H9 (cell line): ENCODE data around the gene ANGPTL5. TPM values are rescaled to one million over a fixed set of nuclear protein-coding genes. Genes with fewer than 3 reads are reported as not detected.

Source experiments
- DNase-seq: peaks from one replicate; pipeline ENCODE4 v3.0.0-alpha.2; 2017
- H2AFZ ChIP-seq: one replicate; pipeline ENCODE4 v1.6.1; 2013; ENCODE audit warnings: mild to moderate bottlenecking, low read length, control low read depth, moderate library complexity
- H2AK5ac ChIP-seq: 2 replicates; pipeline ENCODE4 v1.6.1; 2013; ENCODE audit warnings: low read length, control low read depth, mixed read lengths; ENCODE audit not compliant: insufficient read length
- H2BK120ac ChIP-seq: one replicate; pipeline ENCODE4 v1.6.1; 2013; ENCODE audit warnings: low read depth, mild to moderate bottlenecking, low read length, control low read depth, inconsistent platforms; ENCODE audit not compliant: poor library complexity, severe bottlenecking
- H2BK12ac ChIP-seq: 2 replicates; pipeline ENCODE4 v1.6.1; 2013; ENCODE audit warnings: low read length, control low read depth, mixed read lengths, low read depth; ENCODE audit not compliant: insufficient read length
- H2BK15ac ChIP-seq: 2 replicates; pipeline ENCODE4 v1.6.1; 2013; ENCODE audit warnings: low read depth, low read length, control low read depth
- H2BK20ac ChIP-seq: one replicate; pipeline ENCODE4 v1.6.1; 2013; ENCODE audit warnings: low read depth, mild to moderate bottlenecking, low read length, control low read depth, inconsistent platforms; ENCODE audit not compliant: poor library complexity, severe bottlenecking
- H2BK5ac ChIP-seq: 2 replicates; pipeline ENCODE4 v1.6.1; 2013; ENCODE audit warnings: low read length, control low read depth, mixed read lengths; ENCODE audit not compliant: insufficient read length
- H3K14ac ChIP-seq: 2 replicates; pipeline ENCODE4 v1.6.1; 2013; ENCODE audit warnings: low read length, control low read depth; ENCODE audit not compliant: insufficient read depth
- H3K18ac ChIP-seq: 2 replicates; pipeline ENCODE4 v1.6.1; 2013; ENCODE audit warnings: low read depth, mild to moderate bottlenecking, mixed read lengths, low read length, control low read depth; ENCODE audit not compliant: insufficient read length
- H3K23ac ChIP-seq: 2 replicates; pipeline ENCODE4 v1.6.1; 2013; ENCODE audit warnings: low read length, control low read depth, mixed read lengths, low read depth; ENCODE audit not compliant: insufficient read length
- H3K23me2 ChIP-seq: 2 replicates; pipeline ENCODE4 v1.6.1; 2013; ENCODE audit warnings: low read depth, mild to moderate bottlenecking, mixed read lengths, low read length, control low read depth; ENCODE audit not compliant: insufficient read length, poor library complexity, severe bottlenecking
- H3K27ac ChIP-seq: 2 replicates; pipeline ENCODE4 v1.5.1; 2013; ENCODE audit warnings: low read length, control low read depth, mixed read lengths, low read depth; ENCODE audit not compliant: insufficient read length
- H3K27me3 ChIP-seq: 2 replicates; pipeline ENCODE4 v1.6.1; 2013; ENCODE audit warnings: low read length, control low read depth, inconsistent platforms; ENCODE audit not compliant: insufficient read depth
- H3K4ac ChIP-seq: 2 replicates; pipeline ENCODE4 v1.6.1; 2013; ENCODE audit warnings: low read depth, mild to moderate bottlenecking, control low read depth, inconsistent platforms, low read length, moderate library complexity
- H3K4me1 ChIP-seq: 2 replicates; pipeline ENCODE4 v1.6.1; 2013; ENCODE audit warnings: low read length, control low read depth, inconsistent platforms; ENCODE audit not compliant: insufficient read depth
- H3K4me2 ChIP-seq: 2 replicates; pipeline ENCODE4 v1.6.1; 2013; ENCODE audit warnings: low read length, control low read depth, mixed read lengths; ENCODE audit not compliant: insufficient read length, insufficient read depth
- H3K56ac ChIP-seq: 2 replicates; pipeline ENCODE4 v1.6.1; 2013; ENCODE audit warnings: low read depth, mild to moderate bottlenecking, mixed read lengths, low read length, control low read depth; ENCODE audit not compliant: insufficient read length
- H3K79me1 ChIP-seq: 2 replicates; pipeline ENCODE4 v1.6.1; 2013; ENCODE audit warnings: low read depth, mild to moderate bottlenecking, moderate library complexity, low read length, control low read depth, inconsistent platforms; ENCODE audit not compliant: insufficient read depth, poor library complexity, severe bottlenecking
- H3K79me2 ChIP-seq: 2 replicates; pipeline ENCODE4 v1.6.1; 2013; ENCODE audit warnings: low read length, control low read depth, inconsistent platforms; ENCODE audit not compliant: insufficient read depth
- H3K9ac ChIP-seq: 2 replicates; pipeline ENCODE4 v1.6.1; 2013; ENCODE audit warnings: low read length, control low read depth, mixed read lengths; ENCODE audit not compliant: insufficient read length; ENCODE audit errors: extremely low read depth
- H3K9me3 ChIP-seq: one replicate; pipeline ENCODE4 v1.6.1; 2013; ENCODE audit warnings: low read depth, low read length, inconsistent platforms; ENCODE audit not compliant: control insufficient read depth
- H3T11ph ChIP-seq: one replicate; pipeline ENCODE4 v1.6.1; 2013; ENCODE audit warnings: mild to moderate bottlenecking, low read length, control low read depth, inconsistent platforms
- H4K20me1 ChIP-seq: one replicate; pipeline ENCODE4 v1.6.1; 2013; ENCODE audit not compliant: control insufficient read depth, insufficient read length, insufficient read depth
- H4K5ac ChIP-seq: 2 replicates; pipeline ENCODE4 v1.6.1; 2013; ENCODE audit warnings: low read depth, mild to moderate bottlenecking, mixed read lengths, low read length, control low read depth; ENCODE audit not compliant: insufficient read length
- H4K8ac ChIP-seq: replicated peaks from 2 replicates; pipeline ENCODE4 v1.6.1; 2013; ENCODE audit warnings: low read length, control low read depth, mixed read lengths, low read depth; ENCODE audit not compliant: insufficient read length
- H4K91ac ChIP-seq: 2 replicates; pipeline ENCODE4 v1.6.1; 2013; ENCODE audit warnings: low read depth, mild to moderate bottlenecking, moderate library complexity, mixed read lengths, low read length, control low read depth; ENCODE audit not compliant: insufficient read length
- H3K27ac Mint-ChIP-seq, 3 experiments: 2 replicates in 2 of 3; 3 replicates in 1 of 3; pipeline ENCODE4 v1.8.0; 2020 to 2021; ENCODE audit warnings: mixed read lengths in 3 of 3, mild to moderate bottlenecking in 1 of 3, moderate library complexity in 1 of 3
- H3K27me3 Mint-ChIP-seq: 2 replicates; pipeline ENCODE4 v1.8.0; 2021; ENCODE audit warnings: low read depth, mild to moderate bottlenecking, moderate library complexity, mixed read lengths
- H3K36me3 Mint-ChIP-seq, 3 experiments: 2 replicates in 2 of 3; 3 replicates in 1 of 3; pipeline ENCODE4 v1.8.0; 2020 to 2021; ENCODE audit warnings: low read depth in 3 of 3, mixed read lengths in 3 of 3; ENCODE audit not compliant: insufficient read depth in 1 of 3
- H3K4me1 Mint-ChIP-seq, 2 experiments: 2 replicates each; pipeline ENCODE4 v1.8.0; 2020; ENCODE audit warnings: mixed read lengths in 2 of 2
- H3K4me3 Mint-ChIP-seq, 2 experiments: 2 replicates in 1 of 2; 3 replicates in 1 of 2; pipeline ENCODE4 v1.8.0; 2020 to 2021; ENCODE audit warnings: mild to moderate bottlenecking in 2 of 2, mixed read lengths in 2 of 2, moderate library complexity in 1 of 2
- H3K9me3 Mint-ChIP-seq, 2 experiments: 2 replicates in 1 of 2; 3 replicates in 1 of 2; pipeline ENCODE4 v1.8.0; 2020; ENCODE audit warnings: mild to moderate bottlenecking in 2 of 2, mixed read lengths in 2 of 2, moderate library complexity in 1 of 2
- WGBS: extraction: QIAGEN DNeasy Blood & Tissue Kit; methylation state at CpG from one replicate; pipeline ENCODE4 v1.1.7; 2013; ENCODE audit warnings: missing lambda C conversion rate, low lambda C conversion rate, mixed read lengths; ENCODE audit not compliant: insufficient read length; ENCODE audit errors: extremely low coverage; 5-methylcytosine and 5-hydroxymethylcytosine counted together
- total RNA-seq: library from RNA; stranded (reverse); gene quantifications from 2 replicates; pipeline ENCODE4 v1.2.1, GENCODE V29; 2021
- TF ChIP-seq, protein P1 (sequence below): fragments of 200-600 bp; sonication (generic); conservative IDR thresholded peaks from 3 replicates; pipeline ENCODE4 v1.8.0; 2021; ENCODE audit warnings: antibody characterized with exemption, mild to moderate bottlenecking

Gene ANGPTL5
- total RNA-seq, 1 experiment from 2014 or later, result not detected

DNA sequence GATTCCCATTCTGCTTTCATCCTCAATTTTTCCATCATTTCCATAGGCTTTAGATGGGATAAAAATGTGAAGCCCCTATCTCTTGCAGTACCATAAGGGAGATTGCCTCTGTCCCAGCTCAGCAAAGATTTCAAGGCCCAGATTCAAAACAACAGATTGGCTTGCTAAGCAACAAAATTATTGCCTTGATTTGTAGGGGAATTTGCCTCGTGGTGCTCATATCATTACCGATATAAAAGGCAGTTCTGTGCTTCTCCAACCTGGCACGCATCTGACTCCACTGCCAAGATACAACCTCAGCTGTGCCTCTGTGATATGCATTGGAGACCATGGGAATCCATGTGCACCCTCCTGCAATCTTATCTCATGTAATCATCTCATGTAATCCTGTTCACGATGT is 26.6 kb downstream of the ANGPTL5 start:
- Mint-ChIP-seq H3K4me3 (no peak overlapping the region), H3K4me1 (no peaks in the 10 kb centered on the region), H3K27ac (no peak overlapping the region; a peak in 1 of 7 replicates), H3K36me3 (no peaks in the 10 kb centered on the region), H3K27me3 (peaks cover 2% of the 10 kb centered on the region; the same call in 1 of the 2 replicates), H3K9me3 (no peaks in the 10 kb centered on the region; a peak in 1 of 5 replicates)
- Histone ChIP-seq H3K23me2 (no peaks in the 10 kb centered on the region), H4K91ac (no peak overlapping the region), H3K9me3 (no peaks in the 10 kb centered on the region), H3K27me3 (no peaks in the 10 kb centered on the region), H3K23ac (no peak overlapping the region), H4K8ac (no peak overlapping the region), H4K20me1 (no peaks in the 10 kb centered on the region), H3K4ac (no peak overlapping the region), H3K4me2 (no peak overlapping the region), H2BK20ac (no peak overlapping the region), H3K56ac (no peak overlapping the region), H3T11ph (no peak overlapping the region), H3K27ac (no peak overlapping the region), H3K9ac (no peak overlapping the region), H2AK5ac (no peak overlapping the region), H4K5ac (no peak overlapping the region), H2BK15ac (no peak overlapping the region), H3K14ac (no peak overlapping the region), H2BK5ac (no peak overlapping the region), H2BK12ac (no peak overlapping the region), H3K18ac (no peak overlapping the region), H2BK120ac (no peak overlapping the region), H3K79me2 (no peaks in the 10 kb centered on the region), H3K4me1 (no peaks in the 10 kb centered on the region), H2AFZ (no peak overlapping the region), H3K79me1 (no peaks in the 10 kb centered on the region)
- TF ChIP-seq, protein P1, sequence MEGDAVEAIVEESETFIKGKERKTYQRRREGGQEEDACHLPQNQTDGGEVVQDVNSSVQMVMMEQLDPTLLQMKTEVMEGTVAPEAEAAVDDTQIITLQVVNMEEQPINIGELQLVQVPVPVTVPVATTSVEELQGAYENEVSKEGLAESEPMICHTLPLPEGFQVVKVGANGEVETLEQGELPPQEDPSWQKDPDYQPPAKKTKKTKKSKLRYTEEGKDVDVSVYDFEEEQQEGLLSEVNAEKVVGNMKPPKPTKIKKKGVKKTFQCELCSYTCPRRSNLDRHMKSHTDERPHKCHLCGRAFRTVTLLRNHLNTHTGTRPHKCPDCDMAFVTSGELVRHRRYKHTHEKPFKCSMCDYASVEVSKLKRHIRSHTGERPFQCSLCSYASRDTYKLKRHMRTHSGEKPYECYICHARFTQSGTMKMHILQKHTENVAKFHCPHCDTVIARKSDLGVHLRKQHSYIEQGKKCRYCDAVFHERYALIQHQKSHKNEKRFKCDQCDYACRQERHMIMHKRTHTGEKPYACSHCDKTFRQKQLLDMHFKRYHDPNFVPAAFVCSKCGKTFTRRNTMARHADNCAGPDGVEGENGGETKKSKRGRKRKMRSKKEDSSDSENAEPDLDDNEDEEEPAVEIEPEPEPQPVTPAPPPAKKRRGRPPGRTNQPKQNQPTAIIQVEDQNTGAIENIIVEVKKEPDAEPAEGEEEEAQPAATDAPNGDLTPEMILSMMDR, result no peak
- DNase-seq, result no peak
- WGBS, result no CpG with 5 or more reads among the region's 4 CpGs
